ENCODE results near the gene SPEN.
A peak's percentile ranks its signal among the peaks of the same experiment; 100 is the strongest.

The SPEN gene

DNA sequence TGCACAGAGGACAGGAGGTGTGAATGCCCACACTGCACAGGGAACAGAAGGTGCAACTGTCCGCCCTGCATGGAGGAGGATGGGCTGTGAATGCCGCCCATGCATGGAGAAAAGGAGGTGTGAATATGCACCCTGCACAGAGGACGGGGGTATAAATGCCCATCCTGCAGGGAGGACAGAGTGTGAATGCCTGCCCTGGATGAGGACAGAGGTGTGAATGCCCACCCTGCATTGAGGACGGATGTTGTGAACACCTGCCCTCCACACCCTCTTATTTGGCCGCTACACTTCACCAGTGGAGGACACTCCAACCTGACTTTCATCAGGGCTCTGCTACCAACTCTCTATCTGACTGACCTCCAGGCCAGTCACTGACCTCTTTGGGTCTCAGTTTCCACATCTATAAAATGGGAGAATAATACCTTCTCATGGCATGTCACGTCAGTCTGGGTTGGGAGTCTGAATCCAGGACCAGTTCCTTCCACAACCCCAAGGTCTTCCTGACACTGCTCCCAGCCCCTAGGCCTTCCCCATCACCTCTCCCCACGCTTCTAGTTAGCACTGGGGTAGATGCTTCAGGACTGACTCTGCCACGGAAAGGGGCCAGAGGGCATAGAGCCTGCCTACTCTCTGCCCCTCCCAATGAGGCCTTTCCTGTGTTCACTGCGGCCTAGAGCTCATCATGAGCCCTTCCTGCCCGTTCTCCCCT, 100.0 kb downstream of the SPEN start:
- TF ChIP-seq, protein P1, sequence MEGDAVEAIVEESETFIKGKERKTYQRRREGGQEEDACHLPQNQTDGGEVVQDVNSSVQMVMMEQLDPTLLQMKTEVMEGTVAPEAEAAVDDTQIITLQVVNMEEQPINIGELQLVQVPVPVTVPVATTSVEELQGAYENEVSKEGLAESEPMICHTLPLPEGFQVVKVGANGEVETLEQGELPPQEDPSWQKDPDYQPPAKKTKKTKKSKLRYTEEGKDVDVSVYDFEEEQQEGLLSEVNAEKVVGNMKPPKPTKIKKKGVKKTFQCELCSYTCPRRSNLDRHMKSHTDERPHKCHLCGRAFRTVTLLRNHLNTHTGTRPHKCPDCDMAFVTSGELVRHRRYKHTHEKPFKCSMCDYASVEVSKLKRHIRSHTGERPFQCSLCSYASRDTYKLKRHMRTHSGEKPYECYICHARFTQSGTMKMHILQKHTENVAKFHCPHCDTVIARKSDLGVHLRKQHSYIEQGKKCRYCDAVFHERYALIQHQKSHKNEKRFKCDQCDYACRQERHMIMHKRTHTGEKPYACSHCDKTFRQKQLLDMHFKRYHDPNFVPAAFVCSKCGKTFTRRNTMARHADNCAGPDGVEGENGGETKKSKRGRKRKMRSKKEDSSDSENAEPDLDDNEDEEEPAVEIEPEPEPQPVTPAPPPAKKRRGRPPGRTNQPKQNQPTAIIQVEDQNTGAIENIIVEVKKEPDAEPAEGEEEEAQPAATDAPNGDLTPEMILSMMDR (IDR thresholded peaks at IDR 0.05; ENCODE audit: extremely low read depth, missing control alignments): no peak
- DNase-seq (ENCODE audit: low spot score): no peak

DNA sequence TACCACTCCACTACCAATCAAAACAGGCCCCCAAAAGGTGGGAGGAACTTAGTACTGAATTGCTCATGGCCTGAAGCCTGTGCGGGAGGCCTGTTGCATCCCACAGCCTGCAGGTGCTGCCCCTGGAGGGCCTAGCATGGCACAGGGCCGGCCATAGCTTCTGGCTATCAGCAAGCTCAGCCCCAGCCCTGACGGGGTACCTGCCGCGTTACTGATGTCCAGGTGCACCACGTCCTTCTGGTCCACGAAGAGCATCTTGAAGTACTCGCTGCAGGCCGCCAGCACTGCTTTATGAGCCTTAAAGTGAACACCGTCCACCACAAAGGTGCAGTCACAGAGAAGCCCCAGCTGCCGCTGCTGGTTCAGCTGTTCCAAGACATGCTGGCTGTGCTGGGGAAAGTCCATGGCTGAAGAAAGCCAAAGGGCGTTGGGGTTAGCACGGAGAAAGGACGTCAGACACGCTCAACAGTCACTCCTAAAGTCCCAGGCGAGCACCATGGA, 100.6 kb downstream of the SPEN start:
- TF ChIP-seq, protein P1 (IDR thresholded peaks at IDR 0.05; ENCODE audit: extremely low read depth, missing control alignments): no peak
- peak; percentile 24 for DNase-seq (ENCODE audit: low spot score)

DNA sequence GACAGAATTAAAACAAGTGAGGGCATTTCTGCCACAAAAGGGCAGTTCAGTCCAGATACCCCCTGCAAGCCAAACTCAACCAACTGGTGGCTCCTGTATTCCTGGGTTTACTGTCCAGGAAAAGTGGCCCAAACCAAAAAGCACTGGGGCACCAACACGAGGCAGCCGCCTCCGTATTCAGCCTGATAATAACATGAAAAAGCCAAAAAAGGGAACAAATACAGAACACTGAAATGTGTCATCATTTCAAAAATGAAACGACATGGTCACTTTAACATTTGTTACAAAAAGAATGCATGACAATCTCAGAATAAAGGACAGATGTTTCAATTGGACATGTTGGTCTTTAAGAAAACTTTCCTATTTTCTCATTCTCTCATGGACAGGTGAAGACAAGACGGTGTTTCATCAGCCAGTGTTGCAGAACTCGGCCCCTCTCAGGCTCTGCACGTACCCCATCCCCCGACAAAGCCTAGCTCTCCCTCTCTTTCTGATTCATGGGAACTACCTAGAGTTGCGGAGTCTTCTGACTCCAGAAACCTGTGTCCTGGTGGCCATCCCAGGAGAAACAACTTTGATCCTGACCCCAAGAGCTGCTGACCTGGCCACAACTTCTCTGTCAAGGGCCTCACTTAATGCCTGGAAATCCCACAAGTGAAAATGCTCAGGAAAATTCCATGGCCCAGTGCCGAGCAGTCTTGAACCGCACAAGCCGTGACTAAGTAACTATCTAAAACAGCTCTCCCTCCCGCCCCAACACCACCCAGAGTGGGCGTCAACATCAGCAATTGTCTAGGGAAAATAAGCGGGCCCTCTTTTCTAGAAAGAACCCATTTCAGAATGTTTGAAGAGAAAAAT, 101.3 kb downstream of the SPEN start:
- TF ChIP-seq, protein P1 (IDR thresholded peaks at IDR 0.05; ENCODE audit: extremely low read depth, missing control alignments): no peak
- DNase-seq (ENCODE audit: low spot score): peak; percentile 76

DNA sequence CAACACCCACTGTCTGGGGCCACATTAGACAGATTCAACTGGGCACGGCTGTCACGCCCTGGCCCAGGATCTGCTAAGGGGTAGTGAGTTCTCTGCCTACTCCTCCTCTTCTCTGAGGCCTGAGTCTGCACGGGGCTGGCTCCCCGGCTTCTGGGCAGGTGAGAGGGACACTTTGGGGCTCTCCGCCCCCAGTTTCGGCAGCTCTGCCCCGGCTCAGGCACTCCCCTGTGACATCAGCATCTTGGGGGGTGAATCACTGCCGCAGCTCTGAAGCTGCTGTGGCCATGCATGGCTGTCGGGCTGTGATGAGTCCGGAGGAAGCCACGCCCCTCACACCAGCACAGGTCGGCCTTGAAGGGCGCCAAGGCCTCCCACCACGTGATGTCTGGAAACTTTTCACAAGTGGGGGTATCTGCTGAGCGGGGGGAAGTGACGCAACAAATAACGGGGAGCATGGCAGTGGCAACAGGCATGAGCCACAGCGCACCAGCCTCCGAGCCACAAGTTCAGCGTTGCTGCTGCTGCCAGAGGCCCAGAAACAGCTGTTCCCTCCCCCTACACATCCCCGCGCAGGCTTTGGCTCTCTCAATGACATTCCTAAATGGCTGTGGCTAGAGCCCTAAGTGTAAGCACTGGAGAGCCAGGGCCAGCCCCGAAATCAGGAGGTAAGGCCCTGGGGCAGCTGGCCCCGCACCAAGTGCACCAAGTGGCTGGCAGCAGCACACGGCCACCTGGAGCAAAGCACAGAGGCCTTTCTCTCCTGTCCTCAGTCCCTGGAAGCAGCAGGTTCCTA, 102.1 kb downstream of the SPEN start:
- TF ChIP-seq, protein P1 (IDR thresholded peaks at IDR 0.05; ENCODE audit: extremely low read depth, missing control alignments): no peak
- DNase-seq (ENCODE audit: low spot score): peak; percentile 86

DNA sequence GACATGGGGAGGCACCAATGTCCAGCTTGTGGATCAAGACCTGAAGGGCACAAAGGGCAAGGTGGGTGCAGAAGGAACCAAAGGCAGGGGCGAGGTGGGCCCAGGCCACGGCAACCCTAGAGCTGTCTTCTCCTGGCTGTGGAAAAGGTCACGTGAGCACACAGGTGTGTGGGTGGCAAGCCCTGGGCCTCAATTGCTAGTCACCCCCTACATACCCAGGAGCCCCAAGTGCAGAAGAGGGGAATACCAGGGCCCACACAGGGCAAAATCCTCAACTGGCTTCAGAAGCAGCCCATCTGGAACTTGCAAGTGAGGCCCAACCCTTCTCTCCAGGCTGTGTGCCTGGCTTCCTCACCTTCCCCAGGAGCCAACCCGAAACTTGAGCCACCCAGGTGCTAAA, 102.8 kb downstream of the SPEN start:
- TF ChIP-seq, protein P1 (IDR thresholded peaks at IDR 0.05; ENCODE audit: extremely low read depth, missing control alignments): no peak
- DNase-seq (ENCODE audit: low spot score): no peak

DNA sequence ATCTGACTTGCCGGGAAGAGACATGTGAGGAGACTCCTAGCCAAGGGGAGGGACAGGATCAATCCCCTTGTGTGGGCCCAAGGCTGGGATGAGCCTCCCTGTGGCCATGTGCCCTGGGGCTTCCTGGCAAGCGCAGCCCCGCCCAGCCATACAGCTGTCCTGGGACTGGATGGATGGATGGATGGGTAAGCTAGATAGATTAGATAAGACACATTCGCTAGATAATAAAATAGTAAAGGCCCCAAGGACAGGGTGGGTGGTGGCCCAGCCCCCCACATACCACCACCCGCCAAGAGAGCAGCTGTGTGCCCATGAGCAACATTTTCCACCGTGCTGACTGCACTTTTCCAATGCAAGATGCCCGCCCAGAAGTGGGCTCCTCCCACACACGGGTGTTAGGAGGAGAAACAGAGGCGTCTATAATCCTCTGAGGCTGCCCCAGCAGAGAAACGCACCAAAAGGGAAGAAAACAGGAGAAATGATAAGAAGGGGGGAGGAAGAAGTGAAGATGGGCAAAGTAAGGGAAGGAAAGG, 103.3 kb downstream of the SPEN start:
- DNase-seq (ENCODE audit: low spot score): no peak
- TF ChIP-seq, protein P1 (IDR thresholded peaks at IDR 0.05; ENCODE audit: extremely low read depth, missing control alignments): no peak

All from GM20000 (cell line).